WTC11 (cell line): ENCODE results near the gene IL2RG. TPM values are rescaled to one million over a fixed set of nuclear protein-coding genes. Genes with fewer than 3 reads are reported as not detected.

Experiments used
- ATAC-seq: fragments of 200-7000 bp; cut with Tn5 transposase; 2 replicates; pipeline ENCODE4 v1.10.0; 2021; ENCODE audit warnings: mild to moderate bottlenecking, moderate library complexity
- CTCF ChIA-PET: fragments of 300-600 bp; sonication (Branson Sonifier 250); formaldehyde crosslinking; loops from one replicate; lab custom pipeline; 2021; ENCODE audit warnings: antibody characterized with exemption; lab: Charles Lee
- POLR2A ChIA-PET: fragments of 350-600 bp; sonication (Branson Sonifier 250); formaldehyde crosslinking; loops from one replicate; lab custom pipeline; 2021; ENCODE audit warnings: antibody characterized with exemption; lab: Charles Lee
- DNase-seq: peaks from one replicate; pipeline ENCODE4 v3.0.0; 2021; ENCODE audit warnings: low spot score
- H3K27ac Mint-ChIP-seq: 2 replicates; pipeline ENCODE4 v1.8.0; 2021; ENCODE audit warnings: mixed read lengths
- H3K27me3 Mint-ChIP-seq: 2 replicates; pipeline ENCODE4 v1.8.0; 2021; ENCODE audit warnings: low read depth, mild to moderate bottlenecking, moderate library complexity, mixed read lengths
- H3K36me3 Mint-ChIP-seq: 2 replicates; pipeline ENCODE4 v1.8.0; 2021; ENCODE audit warnings: mixed read lengths
- H3K4me1 Mint-ChIP-seq: 2 replicates; pipeline ENCODE4 v1.8.0; 2022; ENCODE audit warnings: mixed read lengths
- H3K4me3 Mint-ChIP-seq: 2 replicates; pipeline ENCODE4 v1.8.0; 2021; ENCODE audit warnings: mild to moderate bottlenecking, moderate library complexity, mixed read lengths
- H3K9me3 Mint-ChIP-seq: 2 replicates; pipeline ENCODE4 v1.8.0; 2021; ENCODE audit warnings: mixed read lengths
- CBFB ChIP-seq: sonication (generic); formaldehyde crosslinking; IDR thresholded peaks from 2 replicates; pipeline ENCODE4 v1.8.1; 2022; ENCODE audit warnings: mild to moderate bottlenecking, low read depth, missing genetic modification reagents
- E2F4 ChIP-seq: sonication (generic); formaldehyde crosslinking; IDR thresholded peaks from 2 replicates; pipeline ENCODE4 v1.8.1; 2022; ENCODE audit warnings: low read depth, mild to moderate bottlenecking, moderate library complexity, missing genetic modification reagents, borderline replicate concordance
- ELF4 ChIP-seq: sonication (generic); formaldehyde crosslinking; IDR thresholded peaks from 2 replicates; pipeline ENCODE4 v1.8.1; 2022; ENCODE audit warnings: low read depth, mild to moderate bottlenecking, moderate library complexity, missing genetic modification reagents
- ERG ChIP-seq: fragments of 250-450 bp; sonication (Bioruptor Pico); IDR thresholded peaks from 2 replicates; pipeline ENCODE4 v1.8.0; 2021; ENCODE audit warnings: mild to moderate bottlenecking
- ESRRA ChIP-seq: sonication (generic); formaldehyde crosslinking; IDR thresholded peaks from 2 replicates; pipeline ENCODE4 v1.8.1; 2022; ENCODE audit warnings: mild to moderate bottlenecking, missing genetic modification reagents, borderline replicate concordance
- GTF2I ChIP-seq: fragments of 250-450 bp; sonication (Bioruptor Pico); conservative IDR thresholded peaks from 2 replicates; pipeline ENCODE4 v1.4.0; 2021; ENCODE audit warnings: mild to moderate bottlenecking
- IRF1 ChIP-seq: sonication (generic); formaldehyde crosslinking; IDR thresholded peaks from 2 replicates; pipeline ENCODE4 v1.8.0; 2023; ENCODE audit warnings: missing genetic modification reagents
- IRF2 ChIP-seq: sonication (generic); formaldehyde crosslinking; IDR thresholded peaks from 2 replicates; pipeline ENCODE4 v1.8.0; 2022; ENCODE audit warnings: low read depth, missing genetic modification reagents, borderline replicate concordance
- MLX ChIP-seq: sonication (generic); formaldehyde crosslinking; IDR thresholded peaks from 2 replicates; pipeline ENCODE4 v1.8.1; 2023; ENCODE audit warnings: mild to moderate bottlenecking, missing genetic modification reagents, moderate library complexity
- MYBL2 ChIP-seq: sonication (generic); formaldehyde crosslinking; IDR thresholded peaks from 2 replicates; pipeline ENCODE4 v1.8.1; 2023; ENCODE audit warnings: mild to moderate bottlenecking, moderate library complexity, missing genetic modification reagents
- NFATC4 ChIP-seq: fragments of 250-450 bp; sonication (Bioruptor Pico); IDR thresholded peaks from 2 replicates; pipeline ENCODE4 v1.9.0; 2021; ENCODE audit warnings: mild to moderate bottlenecking
- NFE2L1 ChIP-seq: sonication (generic); formaldehyde crosslinking; IDR thresholded peaks from 2 replicates; pipeline ENCODE4 v1.8.1; 2023; ENCODE audit warnings: missing genetic modification reagents
- NR1H2 ChIP-seq: sonication (generic); formaldehyde crosslinking; IDR thresholded peaks from 2 replicates; pipeline ENCODE4 v1.9.0; 2021; ENCODE audit warnings: mild to moderate bottlenecking, moderate library complexity, missing genetic modification reagents
- PRDM15 ChIP-seq: sonication (generic); formaldehyde crosslinking; IDR thresholded peaks from 2 replicates; pipeline ENCODE4 v1.8.0; 2022; ENCODE audit warnings: missing genetic modification reagents
- PREB ChIP-seq: sonication (generic); formaldehyde crosslinking; IDR thresholded peaks from 2 replicates; pipeline ENCODE4 v1.8.1; 2022; ENCODE audit warnings: mild to moderate bottlenecking, missing genetic modification reagents, moderate library complexity, borderline replicate concordance
- PRRX2 ChIP-seq: fragments of 250-450 bp; sonication (Bioruptor Pico); IDR thresholded peaks from 2 replicates; pipeline ENCODE4 v1.8.0; 2021; ENCODE audit warnings: mild to moderate bottlenecking
- SMAD3 ChIP-seq: sonication (generic); formaldehyde crosslinking; IDR thresholded peaks from 2 replicates; pipeline ENCODE4 v1.8.0; 2022; ENCODE audit warnings: missing genetic modification reagents, mild to moderate bottlenecking, borderline replicate concordance
- TEAD4 ChIP-seq: sonication (generic); formaldehyde crosslinking; IDR thresholded peaks from 2 replicates; pipeline ENCODE4 v1.8.0; 2022; ENCODE audit warnings: mild to moderate bottlenecking, missing genetic modification reagents
- ZBTB21 ChIP-seq: sonication (generic); formaldehyde crosslinking; IDR thresholded peaks from 2 replicates; pipeline ENCODE4 v1.8.1; 2023; ENCODE audit warnings: mild to moderate bottlenecking, missing genetic modification reagents, borderline replicate concordance
- ZMAT4 ChIP-seq: fragments of 250-450 bp; sonication (Bioruptor Pico); IDR thresholded peaks from 2 replicates; pipeline ENCODE4 v1.9.0; 2021; ENCODE audit warnings: mild to moderate bottlenecking
- ZNF232 ChIP-seq: sonication (generic); formaldehyde crosslinking; IDR thresholded peaks from 2 replicates; pipeline ENCODE4 v1.8.0; 2022; ENCODE audit warnings: mild to moderate bottlenecking, missing genetic modification reagents
- ZNF263 ChIP-seq: sonication (generic); formaldehyde crosslinking; IDR thresholded peaks from 2 replicates; pipeline ENCODE4 v1.8.1; 2022; ENCODE audit warnings: low read depth, mild to moderate bottlenecking, moderate library complexity, missing genetic modification reagents
- ZNF396 ChIP-seq: fragments of 250-450 bp; sonication (Bioruptor Pico); IDR thresholded peaks from 2 replicates; pipeline ENCODE4 v1.8.0; 2021; ENCODE audit warnings: mild to moderate bottlenecking, moderate library complexity, borderline replicate concordance
- ZNF671 ChIP-seq: fragments of 250-450 bp; sonication (Bioruptor Pico); IDR thresholded peaks from 2 replicates; pipeline ENCODE4 v1.8.0; 2021; ENCODE audit warnings: mild to moderate bottlenecking
- total RNA-seq: library from RNA; stranded (reverse); gene quantifications from 3 replicates; pipeline ENCODE4 v1.2.3, GENCODE V29; 2021

IL2RG gene
- total RNA-seq, 1 experiment from 2014 or later: 1.2 TPM

- H3K4me1 Mint-ChIP-seq: peaks cover 11% of the 10 kb centered on the region
- no peak overlapping the region for H3K4me3 Mint-ChIP-seq
- no peak for ATAC-seq
- H3K9me3 Mint-ChIP-seq: no peaks in the 10 kb centered on the region
- TF ChIP-seq ZNF396 (CRISPR knock-in tag): no peak
- no peak for TF ChIP-seq PRRX2 (CRISPR knock-in tag)
- no peak for TF ChIP-seq MYBL2 (CRISPR knock-in tag)
- no peak for TF ChIP-seq ZNF671 (CRISPR knock-in tag)
- no peak for TF ChIP-seq ZNF232
- TF ChIP-seq IRF2: no peak
- TF ChIP-seq NR1H2 (CRISPR knock-in tag): no peak
- TF ChIP-seq GTF2I (CRISPR knock-in tag): no peak
- no peak for TF ChIP-seq ZNF263 (CRISPR knock-in tag)
- no peak for TF ChIP-seq IRF1 (CRISPR knock-in tag)
- TF ChIP-seq ZBTB21 (CRISPR knock-in tag): no peak
- TF ChIP-seq, all 79 proteins: peak for 0
- ChIA-PET CTCF (no interaction called here), POLR2A (no interaction called here)
- H3K27me3 Mint-ChIP-seq: no peaks in the 10 kb centered on the region
- H3K27ac Mint-ChIP-seq: no peak overlapping the region
- no peak for DNase-seq
- no peaks in the 10 kb centered on the region for H3K36me3 Mint-ChIP-seq
Measured at GRCh38 chrX:71151366-71151765, 40.0 kb upstream of the IL2RG start.

GRCh38 chrX:71148278-71148663 lies 36.9 kb upstream of the IL2RG start:
- Mint-ChIP-seq H3K27ac (no peak overlapping the region), H3K4me1 (peaks cover 20% of the 10 kb centered on the region), H3K9me3 (no peaks in the 10 kb centered on the region)
- POLR2A ChIA-PET: interaction anchor here (1.0 kb wide), 1 partner anchor 34 kb away, joined by 4 read pairs; no protein-coding TSS in a partner anchor
- no peak for DNase-seq
- TF ChIP-seq NFATC4 (CRISPR knock-in tag): no peak
- TF ChIP-seq ZNF671 (CRISPR knock-in tag): no peak
- TF ChIP-seq SMAD3: no peak
- TF ChIP-seq ESRRA (CRISPR knock-in tag): no peak
- TF ChIP-seq ERG: no peak
- TF ChIP-seq E2F4 (CRISPR knock-in tag): no peak
- TF ChIP-seq, all 79 proteins: peak for 0
- Mint-ChIP-seq H3K36me3 (no peaks in the 10 kb centered on the region), H3K27me3 (no peaks in the 10 kb centered on the region), H3K4me3 (no peak overlapping the region)
- no peak for ATAC-seq
- CTCF ChIA-PET: interaction anchor here (0.5 kb wide), 1 partner anchor 483 kb away, joined by 3 read pairs; no protein-coding TSS in a partner anchor

GRCh38 chrX:71147496-71148277 lies 36.3 kb upstream of the IL2RG start:
- Mint-ChIP-seq H3K36me3 (no peaks in the 10 kb centered on the region), H3K9me3 (no peaks in the 10 kb centered on the region), H3K4me1 (peaks cover 20% of the 10 kb centered on the region), H3K27me3 (no peaks in the 10 kb centered on the region), H3K4me3 (no peak overlapping the region), H3K27ac (no peak overlapping the region)
- DNase-seq (no peak), ATAC-seq (peak; percentile 21; the same call in 1 of the 2 replicates)
- CTCF ChIA-PET: interaction anchor here (0.5 to 1.4 kb wide), 3 partner anchors 34 to 483 kb away, joined by 3 to 7 read pairs (median 3); partner anchors contain the start of gene NONO
- POLR2A ChIA-PET: interaction anchor here (1.0 kb wide), 2 partner anchors 35 to 106 kb away, joined by 3 to 4 read pairs; partner anchors contain the start of gene ZMYM3
- TF ChIP-seq MLX (CRISPR knock-in tag) (no peak), PREB (CRISPR knock-in tag) (no peak), PRDM15 (no peak), CBFB (CRISPR knock-in tag) (no peak), TEAD4 (CRISPR knock-in tag) (no peak), NFE2L1 (CRISPR knock-in tag) (no peak), ELF4 (CRISPR knock-in tag) (no peak), ZMAT4 (CRISPR knock-in tag) (no peak)
